GM21423 (cell line): ENCODE data around the gene CHRD.

ENCODE experiments used
- ATAC-seq: cut with Tn5 transposase; IDR thresholded peaks from one replicate; pipeline ENCODE4 v1.9.1; 2021; ENCODE audit warnings: mild to moderate bottlenecking, moderate library complexity; ENCODE audit not compliant: unreplicated experiment

The CHRD gene

DNA sequence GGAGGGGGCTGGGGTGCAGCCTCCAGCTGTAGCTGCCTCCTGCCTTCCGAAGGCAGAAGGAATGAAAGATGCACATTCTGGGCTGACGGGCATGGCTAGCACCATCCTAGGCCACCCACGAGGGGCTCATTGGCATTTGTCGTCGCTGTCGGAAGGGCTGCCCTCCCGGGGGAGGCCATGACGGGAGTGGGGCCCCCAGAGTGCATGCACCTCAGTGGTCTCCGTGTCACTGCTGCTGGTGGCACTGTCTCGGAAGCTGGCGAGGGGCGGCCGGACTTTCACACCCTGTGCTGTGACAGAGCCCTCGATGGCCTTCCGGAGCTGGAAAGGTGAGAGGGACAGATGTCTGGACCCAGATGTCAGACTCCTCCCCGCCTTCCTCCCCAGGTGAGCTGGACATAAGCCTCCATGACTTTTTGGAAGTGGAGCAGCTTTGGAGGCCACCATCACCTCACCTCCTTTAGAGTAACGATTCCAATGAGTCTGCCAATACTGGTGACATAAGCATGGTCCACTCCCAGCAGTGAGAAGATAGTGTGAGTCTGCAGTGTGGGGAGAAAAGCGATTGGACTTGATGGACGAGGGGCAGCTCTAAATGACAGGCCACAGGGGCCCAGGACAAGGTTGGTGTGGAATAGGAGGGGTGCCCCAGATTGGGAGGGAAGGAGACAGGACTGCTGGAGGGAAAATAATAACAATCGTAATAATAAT is 33.2 kb upstream of the CHRD start:
- no peak for ATAC-seq

DNA sequence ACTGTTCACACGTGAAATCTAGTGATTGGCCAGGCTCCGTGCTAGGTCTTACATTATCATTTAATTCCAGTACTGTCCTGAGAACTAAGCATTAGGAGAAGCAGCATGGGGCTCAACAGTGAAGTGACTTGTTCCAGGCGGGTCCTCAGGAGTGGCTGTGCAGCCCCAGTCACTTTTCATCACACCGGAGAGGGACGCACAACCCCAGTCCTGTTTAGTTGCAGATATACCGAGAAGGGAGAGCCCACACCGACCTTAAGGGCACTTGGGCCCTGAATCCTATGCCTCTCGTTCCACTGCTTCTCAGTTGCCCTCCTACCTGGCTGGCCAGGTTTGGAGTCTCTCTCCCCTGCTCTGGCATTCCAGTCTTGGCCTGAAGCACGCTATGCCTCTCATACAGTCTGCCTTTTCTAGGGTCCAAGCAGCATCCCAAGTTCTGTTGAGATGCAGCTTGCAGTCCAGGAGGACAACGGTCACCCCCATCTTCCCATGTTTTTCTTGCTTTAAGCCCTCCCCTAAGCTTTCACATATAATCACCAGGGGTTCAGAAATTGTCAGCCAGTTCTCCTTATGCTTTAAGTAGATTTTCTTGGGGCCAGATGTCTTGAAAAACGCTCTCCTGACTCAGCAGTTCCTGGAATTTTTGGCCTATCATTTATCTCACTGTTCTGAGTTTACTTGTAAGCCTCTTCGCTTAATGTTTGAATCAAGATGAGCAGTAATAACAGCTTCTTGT is 32.4 kb upstream of the CHRD start:
- no peak for ATAC-seq

DNA sequence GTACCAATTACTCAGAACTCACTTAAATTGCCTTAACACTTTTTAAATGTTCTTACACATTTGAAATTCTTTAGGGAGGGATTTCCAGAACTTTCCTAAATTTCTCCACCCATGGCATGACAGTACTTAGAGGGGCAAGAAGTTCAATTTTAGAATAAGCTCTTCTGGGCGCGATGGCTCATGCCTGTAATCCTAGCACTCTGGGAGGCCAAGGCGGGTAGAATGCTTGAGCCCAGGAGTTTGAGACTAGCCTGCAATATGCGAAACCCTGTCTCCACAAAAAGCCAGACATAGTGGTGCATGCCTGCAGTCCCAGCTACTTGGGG is 31.8 kb upstream of the CHRD start:
- no peak for ATAC-seq

DNA sequence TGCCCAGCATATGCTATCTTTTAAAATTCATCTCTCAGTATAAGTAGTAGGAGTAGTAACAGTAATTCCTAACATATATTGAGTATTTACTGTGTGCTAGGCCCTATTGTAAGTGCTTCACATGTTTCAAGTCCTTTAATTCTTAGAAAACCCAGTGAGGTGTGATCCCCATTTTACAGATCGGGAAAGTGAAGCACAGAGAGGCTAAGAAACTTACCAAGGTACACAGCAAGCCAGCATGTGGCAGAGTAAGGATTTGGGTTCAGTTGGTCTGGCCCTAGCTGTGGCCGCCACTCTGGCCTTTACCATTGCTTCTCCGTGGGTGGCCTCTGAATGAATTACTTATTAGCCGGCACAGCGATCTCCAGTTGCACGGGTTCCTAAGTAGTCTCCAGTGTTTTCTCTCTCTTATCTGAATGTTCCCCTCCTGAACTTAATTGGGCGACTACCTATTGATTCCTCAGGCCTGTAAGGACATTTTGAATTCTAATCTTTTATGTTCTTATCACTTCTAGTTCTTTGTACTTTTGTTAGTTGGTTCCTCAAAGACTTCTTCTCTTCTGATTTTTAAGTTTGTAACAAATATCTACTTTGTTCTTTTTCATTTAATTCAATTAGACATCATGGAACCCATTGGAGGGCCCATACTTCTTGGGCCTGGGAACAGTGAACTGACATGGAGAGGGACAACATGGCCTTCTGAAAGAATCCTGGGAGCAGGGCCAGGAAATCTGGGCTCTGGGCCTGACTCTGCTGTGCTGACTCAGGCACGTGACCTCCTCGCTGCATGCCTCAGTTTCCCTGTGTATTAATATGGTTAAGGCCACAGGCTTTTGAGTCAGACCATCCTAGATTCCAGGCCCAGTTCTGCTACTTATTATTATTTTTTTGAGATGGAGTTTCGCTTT is 30.0 kb upstream of the CHRD start:
- no peak for ATAC-seq

DNA sequence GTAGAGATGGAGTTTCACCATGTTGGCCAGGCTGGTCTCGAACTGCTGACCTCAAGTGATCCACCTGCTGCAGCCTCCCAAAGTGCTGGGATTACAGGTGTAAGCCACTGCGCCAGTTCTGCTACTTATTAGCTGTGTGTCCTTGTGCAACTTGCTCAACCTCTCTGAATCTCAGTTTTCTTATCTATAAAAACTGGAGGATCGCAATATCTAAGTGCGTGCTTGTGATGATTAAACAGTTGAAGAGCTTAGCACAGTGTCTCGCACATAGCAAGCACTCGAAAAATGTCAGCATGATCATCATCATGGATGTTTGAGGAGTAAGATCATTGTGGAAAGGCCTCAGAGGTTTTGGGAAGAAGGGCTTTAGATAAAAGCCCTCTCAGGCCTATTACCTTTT is 29.2 kb upstream of the CHRD start:
- ATAC-seq = no peak

DNA sequence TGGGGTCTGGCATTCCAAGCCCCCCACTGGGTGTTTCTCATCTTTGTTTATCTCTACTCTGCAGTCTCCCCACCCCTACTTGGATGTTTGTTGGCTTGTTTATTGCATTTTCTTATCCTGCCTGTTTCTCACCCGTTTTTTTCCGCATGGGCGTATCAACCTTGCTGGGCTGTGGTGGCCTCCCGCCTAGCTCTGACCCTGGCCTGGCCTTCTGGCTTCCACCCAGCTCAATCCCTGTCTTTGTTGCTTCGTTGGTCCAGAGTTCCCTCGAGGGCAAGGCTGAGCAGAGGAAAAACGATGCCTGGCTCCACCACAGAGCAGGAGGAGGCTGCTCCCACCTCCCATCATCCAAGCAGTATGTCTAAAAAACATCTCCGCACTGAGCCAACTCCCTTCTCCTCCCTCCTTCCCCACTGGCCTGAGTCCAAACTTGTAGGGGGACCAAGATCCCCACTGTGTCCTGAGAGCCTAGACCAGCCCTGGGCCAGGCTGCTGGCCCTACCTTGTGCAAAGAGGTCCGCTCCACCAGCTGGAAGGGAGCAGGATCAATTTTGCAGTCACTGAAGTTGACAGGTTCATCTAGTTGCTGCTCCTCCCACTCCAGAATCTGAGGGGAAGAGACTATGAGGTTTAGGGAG is 28.2 kb upstream of the CHRD start:
- no peak for ATAC-seq

DNA sequence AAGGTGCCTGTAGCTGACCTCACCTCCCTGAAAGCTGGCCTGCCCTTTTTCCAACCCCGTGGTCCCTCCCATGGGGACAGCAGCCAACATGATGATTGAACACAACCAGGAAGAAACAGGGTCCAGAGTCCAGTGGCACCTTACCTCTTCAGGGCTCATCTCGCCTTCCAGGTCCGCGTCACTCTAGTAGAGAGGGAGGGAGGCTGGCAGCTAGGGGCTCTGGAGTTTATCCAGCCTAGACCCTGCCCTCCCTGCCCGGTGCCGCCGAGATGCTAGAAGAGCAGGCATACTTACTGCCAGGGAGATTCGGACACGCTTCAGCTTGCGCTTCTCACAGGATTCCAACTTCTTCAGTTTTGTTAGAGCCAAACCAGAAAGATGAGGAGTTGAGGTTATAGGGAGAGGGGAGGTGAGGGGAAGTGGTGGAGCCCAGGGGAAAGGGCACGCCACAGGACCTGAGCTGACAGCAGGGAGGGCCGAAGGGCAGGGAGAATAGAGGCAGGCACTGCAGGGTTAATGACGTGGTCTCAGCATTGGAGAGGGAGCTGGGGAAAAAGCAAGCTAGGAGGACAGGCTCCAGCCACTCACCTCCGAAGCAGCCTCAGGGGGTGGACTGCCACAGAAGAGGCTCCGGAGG is 27.6 kb upstream of the CHRD start:
- ATAC-seq = no peak

DNA sequence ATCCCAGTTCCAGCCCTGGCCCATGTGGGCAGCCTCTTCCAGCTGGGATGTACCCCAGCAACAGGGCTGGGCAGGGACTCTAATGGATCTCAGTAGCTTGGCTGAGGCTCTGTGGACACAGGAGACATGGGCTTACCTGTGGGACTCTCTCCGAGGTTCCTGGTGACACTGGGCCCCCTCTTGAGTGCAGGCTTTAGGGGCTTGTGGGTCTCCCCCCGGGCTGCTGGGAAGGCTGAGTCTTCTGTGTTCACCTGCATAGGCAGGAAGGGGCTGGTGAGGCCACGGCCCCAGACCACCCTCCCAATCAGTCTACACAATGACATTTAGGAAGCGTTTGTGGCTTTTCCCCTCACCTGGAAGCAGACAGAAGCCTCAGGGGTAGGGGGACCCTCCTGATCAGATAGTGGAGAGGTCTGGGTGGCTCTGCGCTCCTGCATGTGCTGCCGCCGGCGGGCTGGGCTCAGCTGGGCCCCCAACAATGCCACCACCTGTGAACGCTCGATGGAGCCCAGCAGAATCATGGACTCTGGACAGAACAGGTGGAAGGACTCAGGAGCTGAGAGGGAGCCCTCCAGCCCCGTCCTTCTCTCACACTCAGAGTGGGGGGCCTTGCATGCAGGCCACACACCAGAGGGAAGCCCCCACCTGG is 26.8 kb upstream of the CHRD start:
- no peak for ATAC-seq

DNA sequence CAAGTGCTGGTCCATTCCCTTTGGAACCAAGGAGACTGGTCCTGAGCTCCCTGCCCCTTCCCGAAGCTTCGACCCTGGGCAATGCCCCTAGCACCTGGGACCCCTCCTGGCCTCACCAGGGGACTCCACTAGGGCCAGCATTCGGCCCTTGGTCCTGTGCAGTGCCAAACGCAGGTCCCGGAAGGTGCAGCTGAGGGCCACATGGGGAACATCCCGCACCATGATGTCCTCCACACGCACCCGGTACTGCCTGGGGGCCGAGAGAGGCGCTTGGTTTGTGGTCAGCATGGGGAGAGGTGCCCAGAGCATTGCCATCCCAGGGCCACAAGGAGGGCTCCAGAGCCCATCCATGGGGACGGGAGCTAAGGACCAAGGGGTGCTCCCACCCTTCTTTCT is 26.3 kb upstream of the CHRD start:
- no peak for ATAC-seq

DNA sequence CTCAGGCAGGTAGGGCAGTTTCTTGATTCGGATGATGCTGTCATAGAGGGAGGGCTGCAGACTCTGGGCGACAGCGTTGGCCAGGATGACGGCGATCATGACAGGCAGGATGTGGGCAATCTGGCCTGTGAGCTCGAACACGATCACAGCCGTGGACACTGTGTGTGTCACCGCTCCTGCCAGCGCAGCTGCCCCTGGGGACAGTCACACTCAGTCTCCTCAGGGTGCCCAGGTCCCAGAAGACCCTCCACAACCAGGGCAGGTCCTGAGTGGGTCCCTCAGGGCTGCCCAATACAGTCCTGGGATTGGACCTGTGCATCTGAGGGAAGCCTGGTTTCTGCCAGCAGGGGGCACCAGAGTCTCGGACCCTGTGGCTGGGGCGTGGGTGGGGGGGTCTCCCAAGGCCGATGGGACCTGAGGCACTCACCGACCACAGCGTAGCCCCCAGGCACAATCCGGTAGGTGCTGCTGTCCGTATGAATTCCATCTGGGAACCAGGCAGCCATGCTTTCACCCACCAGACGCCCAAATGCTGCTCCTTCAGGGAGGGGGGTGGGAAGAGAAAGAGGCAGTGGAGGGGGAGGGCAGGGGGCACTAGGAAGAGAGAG is 25.6 kb upstream of the CHRD start:
- no peak for ATAC-seq

DNA sequence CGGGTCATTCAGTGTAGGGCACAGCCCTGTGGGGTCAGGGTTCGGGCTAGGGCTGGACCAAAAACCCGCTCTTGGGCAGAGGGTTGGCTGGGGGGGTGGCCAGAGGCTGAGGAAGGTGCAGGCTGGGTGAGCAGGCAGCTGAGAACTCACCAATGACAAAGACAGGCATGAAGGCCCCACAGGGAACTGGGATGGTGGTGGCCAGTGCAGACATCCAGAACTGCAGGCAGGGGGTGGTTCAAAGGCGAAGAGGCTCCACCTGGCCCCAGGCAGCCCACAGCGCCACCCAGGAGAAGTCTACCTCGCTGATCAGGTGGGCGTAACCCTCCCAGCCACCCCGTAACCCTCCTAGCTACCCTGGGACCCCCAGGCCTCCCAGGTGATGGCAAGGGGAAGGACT is 25.1 kb upstream of the CHRD start:
- ATAC-seq = no peak

DNA sequence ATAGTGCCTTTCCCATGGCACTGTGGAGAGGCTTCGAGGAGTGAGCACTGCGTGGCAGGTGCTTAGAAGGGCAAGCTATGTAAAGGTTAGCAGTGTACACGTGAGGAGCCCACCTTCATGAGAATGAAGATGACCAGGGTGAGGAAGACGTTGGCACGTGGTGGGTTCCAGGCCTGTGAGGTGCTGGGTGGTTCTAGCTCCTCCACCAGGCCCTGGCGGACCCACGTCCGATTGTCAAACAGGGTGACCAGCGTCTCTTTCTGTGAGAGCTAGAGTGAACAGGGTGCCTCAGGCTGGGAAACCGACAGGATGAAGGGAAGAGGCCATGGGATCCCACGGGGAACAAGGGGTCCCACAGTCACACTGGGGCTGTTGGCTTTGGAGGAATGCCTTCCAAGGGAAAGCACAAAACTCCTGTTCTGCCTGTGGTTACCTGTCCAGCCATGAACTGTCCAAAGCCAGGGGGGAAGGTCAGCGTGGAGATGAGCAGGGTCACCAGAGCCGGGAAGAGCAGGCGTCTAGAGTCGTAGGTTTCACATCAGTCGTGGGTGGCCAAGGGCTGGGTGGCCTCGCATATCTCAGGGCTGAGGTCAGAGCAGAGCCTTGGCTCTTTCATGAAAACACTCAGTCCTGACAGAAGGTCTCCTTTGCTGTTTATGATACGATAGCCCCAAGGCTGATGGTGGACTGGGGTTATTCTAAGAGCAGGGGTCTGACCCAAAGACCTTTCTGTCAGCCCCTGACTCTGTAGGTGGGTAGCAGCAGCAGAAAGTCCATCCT is 24.4 kb upstream of the CHRD start:
- no peak for ATAC-seq

DNA sequence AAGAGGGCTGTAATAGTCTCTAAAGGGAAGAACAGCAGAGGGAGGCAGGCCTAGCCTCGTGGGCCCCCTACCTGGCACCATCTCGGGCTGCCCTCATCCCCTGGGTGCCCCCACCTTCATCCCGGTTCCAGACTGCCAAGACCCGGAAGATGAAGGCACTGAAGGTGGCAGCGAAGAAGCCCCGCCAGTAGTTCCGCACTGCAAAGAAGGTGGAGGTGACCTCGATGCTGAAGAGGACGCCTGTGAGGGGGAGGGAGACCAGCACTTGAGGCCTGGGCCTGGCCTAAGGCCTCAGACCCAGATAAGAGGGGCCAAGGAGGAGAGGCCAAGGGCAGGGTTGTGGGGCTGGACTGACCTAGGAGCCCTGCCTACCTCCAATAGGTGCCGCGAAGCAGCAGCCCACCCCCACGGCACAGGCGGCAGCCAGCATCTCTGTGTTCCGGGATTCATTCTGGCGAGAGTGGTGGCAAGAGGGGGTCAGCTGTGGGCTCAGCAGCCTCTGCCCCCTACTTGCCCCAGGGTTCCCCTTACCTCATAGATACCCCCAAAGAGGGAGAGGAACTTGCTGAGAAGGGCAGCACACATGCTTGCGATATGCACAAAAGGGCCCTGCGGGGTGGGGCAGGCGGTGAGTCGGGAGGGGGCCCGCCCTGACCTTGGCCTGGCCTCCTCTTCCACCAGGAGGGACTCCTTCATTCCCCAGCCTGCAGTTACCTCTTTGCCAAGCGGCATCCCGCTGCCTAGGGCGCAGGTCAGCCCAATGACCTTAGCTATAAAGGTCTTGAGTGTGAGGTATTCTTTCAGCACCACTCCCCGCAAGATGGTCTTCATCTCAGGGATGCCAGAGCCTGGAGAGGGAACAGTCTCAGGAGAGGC is 22.4 kb upstream of the CHRD start:
- ATAC-seq = no peak

DNA sequence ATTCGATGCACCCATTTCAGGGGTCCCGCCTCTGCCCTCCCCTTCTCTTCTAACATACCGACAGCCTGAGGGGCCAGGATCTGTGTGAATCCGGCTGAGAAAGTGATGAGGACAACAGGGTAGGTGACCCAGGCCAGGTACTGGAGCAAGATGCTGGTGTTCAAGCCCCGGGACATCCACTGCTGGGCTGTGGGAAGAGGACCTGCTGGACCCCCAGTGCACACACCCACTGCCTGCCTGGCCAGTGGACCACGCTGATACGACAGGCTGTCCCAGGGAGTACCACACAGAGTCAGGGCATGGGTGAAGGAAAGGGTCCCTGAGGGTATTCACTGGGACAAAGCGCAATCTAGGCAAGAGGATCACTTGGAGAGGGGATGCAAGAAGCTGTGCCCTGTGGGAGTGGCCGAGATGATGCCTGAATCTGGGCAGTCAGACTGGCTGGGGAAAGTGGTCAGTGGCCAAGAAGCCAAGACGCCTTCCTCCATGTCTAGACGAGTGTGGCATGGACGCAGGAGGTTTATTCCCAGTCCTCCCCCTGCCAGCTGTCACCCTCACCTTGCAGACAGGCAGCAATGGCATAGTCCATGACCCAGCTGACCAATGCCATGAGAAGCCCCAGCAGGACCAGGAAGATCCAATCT is 21.6 kb upstream of the CHRD start:
- no peak for ATAC-seq

DNA sequence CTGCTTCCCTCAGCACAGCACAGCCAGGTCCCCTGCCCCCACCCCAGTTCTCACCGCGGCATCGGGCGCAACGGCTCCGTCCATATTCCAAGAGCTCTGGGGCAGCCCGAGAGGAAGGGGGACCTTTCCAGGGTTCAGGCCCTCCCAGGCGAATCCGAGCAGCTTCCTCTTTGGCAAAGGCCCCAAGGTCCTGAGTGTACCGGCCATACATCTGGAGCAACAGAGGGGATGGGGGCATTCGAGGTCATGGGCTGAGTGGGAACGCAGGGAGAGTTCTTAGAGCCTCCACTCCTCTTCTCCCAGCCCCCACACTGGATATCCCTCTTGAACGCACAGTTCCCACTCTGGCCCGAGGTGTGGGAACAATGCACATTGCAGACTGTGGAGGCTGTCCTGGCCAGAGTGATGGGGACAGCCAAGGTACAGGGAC is 20.9 kb upstream of the CHRD start:
- no peak for ATAC-seq

DNA sequence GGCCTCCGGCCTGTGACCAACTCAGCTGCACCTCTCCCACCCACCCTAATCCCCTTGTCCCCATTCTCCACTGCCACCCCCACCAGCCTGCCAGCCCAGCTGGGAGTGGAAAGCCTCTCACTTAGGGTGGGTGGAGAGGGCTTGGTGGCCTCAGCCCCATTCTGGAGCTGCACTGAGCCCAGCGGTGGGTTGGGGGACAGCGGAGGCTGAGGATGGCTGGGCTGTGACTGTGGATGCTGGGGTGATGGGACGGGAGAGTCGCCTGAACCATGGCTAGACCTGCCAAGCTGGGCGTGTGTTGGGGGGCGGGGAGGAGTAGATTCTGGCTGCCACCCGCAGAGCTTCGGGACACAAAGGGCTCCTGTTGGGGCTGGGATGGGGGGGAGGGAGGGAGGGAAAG is 20.2 kb upstream of the CHRD start:
- no peak for ATAC-seq

DNA sequence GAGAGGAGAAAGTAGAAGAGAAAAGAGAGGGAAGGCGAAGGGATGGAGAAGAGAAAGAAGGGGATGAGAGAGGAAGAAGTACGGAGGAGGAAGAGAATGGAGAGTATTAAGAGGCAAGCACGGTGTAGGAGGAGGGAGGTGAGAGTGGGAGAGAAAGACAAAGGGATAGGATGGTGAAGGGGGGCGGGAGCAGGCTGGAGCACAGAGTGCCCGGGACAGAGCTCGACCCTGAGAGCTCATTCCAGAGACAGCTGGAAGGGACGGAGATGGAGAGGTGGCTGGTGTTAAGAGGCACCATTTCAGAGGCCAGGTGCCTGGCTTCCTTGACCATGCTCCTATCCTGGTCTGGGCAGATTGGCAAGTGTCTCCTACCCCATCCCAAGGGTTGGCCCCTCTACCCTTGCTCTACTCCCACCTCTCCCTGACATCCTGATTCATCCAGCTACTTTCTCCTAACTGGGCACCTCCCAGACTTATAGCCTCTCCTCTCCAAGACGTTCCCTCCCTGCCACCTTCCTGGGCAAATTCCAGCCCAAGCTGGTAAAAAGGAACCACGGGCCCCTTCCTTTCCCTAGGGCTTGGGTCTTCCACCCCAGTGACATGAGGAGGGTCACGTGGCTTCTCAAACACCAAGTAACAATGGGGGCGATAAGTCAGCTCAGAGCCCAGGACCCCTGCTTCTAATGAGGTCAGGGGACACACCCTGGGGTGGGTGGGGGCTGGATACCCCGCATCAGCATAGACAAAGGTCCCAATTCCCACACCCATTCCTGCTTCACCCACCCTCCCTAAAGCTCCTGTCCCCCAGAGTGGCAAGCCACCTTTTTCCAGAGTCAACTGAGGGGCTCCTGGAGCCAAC is 19.6 kb upstream of the CHRD start:
- ATAC-seq = no peak
